ENCODE results near the gene CCDC106. TPM values are rescaled to one million over a fixed set of nuclear protein-coding genes. Genes with fewer than 3 reads are reported as not detected.
A peak's percentile ranks its signal among the peaks of the same experiment; 100 is the strongest.

CCDC106 gene
- total RNA-seq, 1 donor from 2014 or later, result 11.6 TPM

DNA sequence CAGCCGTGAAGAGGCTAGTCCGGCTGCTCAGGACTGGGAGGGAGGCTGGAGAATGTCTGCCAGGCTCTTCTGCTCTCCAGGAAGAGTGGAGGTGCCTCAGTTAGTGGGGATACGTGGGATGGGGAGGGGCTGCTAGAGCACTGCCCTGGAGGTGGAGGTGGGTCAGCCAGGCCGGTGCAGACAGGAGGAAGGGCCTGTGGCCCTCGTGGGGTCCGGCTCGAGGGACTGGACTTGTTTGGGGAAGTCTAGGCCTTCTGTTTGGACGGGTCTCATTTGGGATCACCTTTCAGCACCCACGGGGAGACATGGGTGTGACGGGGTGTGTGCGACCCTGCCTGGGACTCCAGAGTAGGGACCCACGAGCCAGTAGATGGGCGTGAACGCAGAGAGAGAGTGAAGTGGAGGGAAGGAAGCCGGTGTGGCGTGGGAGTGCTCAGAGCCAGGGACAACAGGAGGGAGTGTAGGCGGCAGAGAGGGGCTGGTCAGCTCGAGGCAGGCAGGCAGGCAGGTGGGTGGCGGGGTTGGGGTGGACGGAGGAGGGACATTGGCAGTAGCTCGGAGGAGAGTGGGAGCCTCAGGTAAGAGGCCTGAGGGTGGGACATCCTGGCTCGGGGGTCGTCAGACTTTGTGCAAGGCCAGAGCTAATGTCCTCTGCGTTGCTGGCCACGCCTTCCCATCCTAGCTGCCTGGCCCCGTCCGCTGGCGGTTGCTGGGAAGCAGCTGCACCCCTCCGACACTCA, 38.5 kb downstream of the CCDC106 start:
- H3K27me3 ChIP-seq (ENCODE audit: low read depth), result no peaks in the 10 kb centered on the region
- ATAC-seq (no peak), DNase-seq (peak; percentile 36)
- no peak overlapping the region for H3K27ac ChIP-seq
- intact Hi-C loops (cut with DNase I), result no loop called here
- no peak overlapping the region for H3K4me3 ChIP-seq
- TF ChIP-seq, protein P1, sequence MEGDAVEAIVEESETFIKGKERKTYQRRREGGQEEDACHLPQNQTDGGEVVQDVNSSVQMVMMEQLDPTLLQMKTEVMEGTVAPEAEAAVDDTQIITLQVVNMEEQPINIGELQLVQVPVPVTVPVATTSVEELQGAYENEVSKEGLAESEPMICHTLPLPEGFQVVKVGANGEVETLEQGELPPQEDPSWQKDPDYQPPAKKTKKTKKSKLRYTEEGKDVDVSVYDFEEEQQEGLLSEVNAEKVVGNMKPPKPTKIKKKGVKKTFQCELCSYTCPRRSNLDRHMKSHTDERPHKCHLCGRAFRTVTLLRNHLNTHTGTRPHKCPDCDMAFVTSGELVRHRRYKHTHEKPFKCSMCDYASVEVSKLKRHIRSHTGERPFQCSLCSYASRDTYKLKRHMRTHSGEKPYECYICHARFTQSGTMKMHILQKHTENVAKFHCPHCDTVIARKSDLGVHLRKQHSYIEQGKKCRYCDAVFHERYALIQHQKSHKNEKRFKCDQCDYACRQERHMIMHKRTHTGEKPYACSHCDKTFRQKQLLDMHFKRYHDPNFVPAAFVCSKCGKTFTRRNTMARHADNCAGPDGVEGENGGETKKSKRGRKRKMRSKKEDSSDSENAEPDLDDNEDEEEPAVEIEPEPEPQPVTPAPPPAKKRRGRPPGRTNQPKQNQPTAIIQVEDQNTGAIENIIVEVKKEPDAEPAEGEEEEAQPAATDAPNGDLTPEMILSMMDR (IDR thresholded peaks at IDR 0.05), result no peak
- H3K9me3 ChIP-seq, result no peaks in the 10 kb centered on the region
- peaks cover 16% of the 10 kb centered on the region for H3K4me1 ChIP-seq
- peaks cover 96% of the 10 kb centered on the region for H3K36me3 ChIP-seq

DNA sequence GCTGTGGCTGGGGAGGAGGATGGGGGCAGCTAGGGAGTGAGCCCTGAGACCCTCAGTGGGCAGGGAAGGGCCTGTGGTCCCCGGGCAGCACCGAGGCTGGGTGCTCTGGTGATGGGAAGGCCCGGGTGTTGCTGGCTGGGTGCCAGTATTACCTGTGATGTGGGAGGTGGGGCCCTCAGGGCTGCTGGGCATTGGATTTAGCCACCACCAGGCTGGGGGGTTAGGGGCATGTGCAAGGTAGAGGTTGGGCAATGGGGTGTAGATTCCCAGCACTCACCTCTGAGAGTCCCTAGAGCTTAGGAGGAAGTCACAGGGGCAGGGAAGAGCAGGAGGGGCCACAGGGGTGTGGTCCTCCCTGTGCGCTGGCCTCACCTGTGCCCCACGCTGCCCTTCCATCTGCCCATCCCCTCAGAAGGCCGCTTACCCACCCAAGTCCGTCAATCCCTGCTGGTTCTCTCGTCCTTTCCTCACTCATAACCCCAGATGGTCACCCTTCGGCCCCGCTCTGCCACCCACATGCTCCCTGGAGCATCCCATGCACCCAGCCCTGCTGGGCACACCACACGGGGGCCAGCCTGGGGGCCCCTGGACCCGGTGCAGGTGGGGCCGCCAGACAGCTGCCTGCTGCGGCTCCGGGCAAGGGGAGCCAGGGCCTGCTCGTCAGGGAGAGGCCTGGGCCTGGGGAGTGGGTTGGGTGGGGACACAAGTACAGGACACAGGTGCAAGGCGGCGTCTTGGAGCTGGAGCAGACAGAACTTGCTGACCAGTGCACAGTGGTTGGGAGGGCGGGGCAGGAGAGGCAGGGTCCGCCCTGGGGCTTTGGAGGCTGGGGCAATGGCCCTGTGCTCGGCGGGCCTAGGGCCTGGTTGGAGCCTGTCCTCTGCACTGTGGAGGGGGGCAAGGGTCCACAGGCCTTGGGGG, 39.5 kb downstream of the CCDC106 start:
- H3K36me3 ChIP-seq, result peaks cover 98% of the 10 kb centered on the region
- TF ChIP-seq, protein P1 (IDR thresholded peaks at IDR 0.05), result no peak
- H3K4me3 ChIP-seq, result no peak overlapping the region
- ATAC-seq, result no peak
- H3K27ac ChIP-seq, result no peak overlapping the region
- intact Hi-C loops (cut with DNase I), result no loop called here
- no peaks in the 10 kb centered on the region for H3K27me3 ChIP-seq (ENCODE audit: low read depth)
- no peaks in the 10 kb centered on the region for H3K9me3 ChIP-seq
- H3K4me1 ChIP-seq, result peaks cover 16% of the 10 kb centered on the region
- peak; percentile 41 for DNase-seq

DNA sequence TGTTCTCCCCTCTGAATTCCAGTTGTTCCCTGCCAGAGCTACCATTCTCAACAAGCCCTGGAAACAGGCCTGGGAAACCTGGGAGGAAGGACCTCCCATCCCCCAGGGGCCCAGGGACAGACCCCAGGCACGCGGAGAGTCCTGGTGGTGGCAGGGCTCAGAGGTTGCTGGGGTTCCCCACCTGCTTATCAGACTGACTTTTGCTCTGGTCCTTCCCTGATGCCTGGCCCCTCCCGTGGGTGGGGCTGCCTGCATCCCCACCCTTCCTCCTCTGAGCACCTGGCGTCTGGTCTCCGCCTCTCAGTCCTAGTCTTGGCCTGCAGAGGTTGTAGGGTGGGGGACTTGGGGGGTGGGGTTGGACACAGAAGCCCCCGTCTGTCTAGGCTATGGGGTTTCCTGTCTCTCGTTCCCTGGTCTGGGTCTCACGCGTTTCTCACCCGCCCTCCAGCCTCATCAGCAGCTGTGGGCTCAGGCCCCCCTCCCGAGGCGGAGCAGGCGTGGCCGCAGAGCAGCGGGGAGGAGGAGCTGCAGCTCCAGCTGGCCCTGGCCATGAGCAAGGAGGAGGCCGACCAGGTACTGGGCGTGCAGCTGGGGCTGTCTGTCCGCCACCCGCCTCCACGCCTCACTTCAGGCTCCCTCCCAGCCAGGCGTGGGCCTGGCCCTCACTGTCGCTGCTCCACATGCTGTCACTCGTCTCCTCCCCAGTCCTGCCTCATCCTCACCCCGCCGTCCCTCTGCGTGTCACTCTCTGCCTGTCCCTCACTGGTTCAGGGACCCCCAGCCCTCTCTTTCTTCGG, 40.6 kb downstream of the CCDC106 start:
- Histone ChIP-seq H3K36me3 (peaks cover 98% of the 10 kb centered on the region), H3K4me1 (peaks cover 10% of the 10 kb centered on the region), H3K9me3 (no peaks in the 10 kb centered on the region), H3K27me3 (ENCODE audit: low read depth) (no peaks in the 10 kb centered on the region), H3K4me3 (no peak overlapping the region), H3K27ac (no peak overlapping the region)
- intact Hi-C loops (cut with DNase I), result no loop called here
- TF ChIP-seq, protein P1 (IDR thresholded peaks at IDR 0.05), result no peak
- ATAC-seq (no peak), DNase-seq (peak; percentile 36)

DNA sequence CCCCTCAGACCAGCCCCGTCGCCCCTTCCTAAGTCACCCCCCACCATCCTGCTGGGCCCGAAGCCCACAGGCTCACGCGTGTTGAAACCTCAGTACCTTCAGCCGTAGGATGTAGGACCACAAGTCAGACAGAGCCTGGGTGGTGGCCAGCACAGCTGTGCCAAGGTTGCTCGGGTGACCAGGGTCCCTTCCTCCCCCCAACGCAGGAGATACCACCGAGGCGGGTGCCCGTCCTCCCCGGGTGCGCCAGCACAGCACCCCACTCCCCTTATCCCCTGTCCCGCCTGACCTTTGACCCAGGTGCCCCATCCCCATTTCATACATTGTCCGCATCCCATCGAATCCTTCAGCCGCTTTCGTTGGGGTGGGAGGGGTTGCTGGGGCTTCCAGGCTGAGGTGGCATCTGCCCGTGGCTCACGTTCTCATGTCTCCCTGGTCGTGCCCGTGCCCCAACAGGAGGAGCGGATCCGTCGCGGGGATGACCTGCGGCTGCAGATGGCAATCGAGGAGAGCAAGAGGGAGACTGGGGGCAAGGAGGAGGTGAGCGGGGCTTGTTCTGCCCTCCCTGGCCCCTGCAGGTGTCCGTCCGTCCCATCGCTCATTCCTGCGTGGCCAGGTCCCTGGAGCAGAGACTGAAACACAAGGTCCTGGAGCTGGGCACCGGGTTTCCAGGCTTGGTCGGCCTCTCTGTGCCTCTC, 41.5 kb downstream of the CCDC106 start:
- H3K9me3 ChIP-seq, result no peaks in the 10 kb centered on the region
- intact Hi-C loops (cut with DNase I), result no loop called here
- peaks cover 100% of the 10 kb centered on the region for H3K36me3 ChIP-seq
- DNase-seq, result peak; percentile 33
- H3K4me1 ChIP-seq, result peaks cover 4% of the 10 kb centered on the region
- H3K27ac ChIP-seq, result no peak overlapping the region
- TF ChIP-seq, protein P1 (IDR thresholded peaks at IDR 0.05), result no peak
- no peak for ATAC-seq
- no peaks in the 10 kb centered on the region for H3K27me3 ChIP-seq (ENCODE audit: low read depth)
- H3K4me3 ChIP-seq, result no peak overlapping the region
